Occipital lobe (tissue), 2 donors: ENCODE data around the gene SLFN14. TPM values are rescaled to one million over a fixed set of nuclear protein-coding genes. Genes with fewer than 3 reads are reported as not detected.
"Not testable (repeated sequence)": the region's sequence is repeated elsewhere in the genome, so short reads cannot be mapped to it uniquely, and the experiment has no call there.

Experiments used
- DNase-seq: peaks from one replicate; lab custom pipeline; 2025; lab: John Stamatoyannopoulos, UW
- total RNA-seq: library from RNA; depleted of rRNA; stranded (reverse); fragments of >200 nt; gene quantifications from one replicate; pipeline ENCODE4 v1.2.3, GENCODE V29; 2014

SLFN14 gene
- total RNA-seq, 1 donor from 2014 or later = 0.31 TPM

DNA sequence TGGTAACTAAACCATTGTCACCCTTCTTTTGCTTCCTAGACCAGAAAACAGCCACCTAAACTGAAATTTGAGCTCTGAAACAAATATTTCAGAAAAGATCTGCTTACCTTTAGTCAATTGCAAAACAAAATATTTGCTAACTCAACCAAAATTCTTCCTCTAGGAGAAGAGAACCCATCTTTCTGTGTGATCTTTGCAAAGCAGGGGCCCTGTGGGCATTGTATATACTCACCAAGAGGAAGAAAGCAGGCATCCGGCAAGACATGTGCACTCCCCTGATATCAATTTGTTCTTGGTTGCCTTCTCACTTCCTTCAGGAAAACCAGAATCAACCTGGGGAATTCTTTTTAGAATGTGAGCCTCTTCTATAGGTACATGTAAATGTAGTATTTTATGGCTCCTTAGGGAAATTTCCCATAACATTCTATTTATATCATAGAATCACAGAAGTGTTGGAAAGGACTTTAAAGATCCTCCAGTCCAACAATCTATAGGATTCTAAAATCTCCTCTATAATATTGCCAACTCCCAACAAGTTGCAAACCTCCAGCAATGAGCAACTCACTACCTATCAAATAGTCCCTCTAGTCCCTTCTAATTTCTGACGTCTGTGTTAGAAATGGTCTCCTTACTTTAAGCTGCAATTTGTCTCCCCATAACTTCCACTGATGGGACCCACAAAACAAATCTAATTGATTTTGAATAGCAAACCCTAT, 966 bp downstream of the SLFN14 start:
- DNase-seq = no peak

DNA sequence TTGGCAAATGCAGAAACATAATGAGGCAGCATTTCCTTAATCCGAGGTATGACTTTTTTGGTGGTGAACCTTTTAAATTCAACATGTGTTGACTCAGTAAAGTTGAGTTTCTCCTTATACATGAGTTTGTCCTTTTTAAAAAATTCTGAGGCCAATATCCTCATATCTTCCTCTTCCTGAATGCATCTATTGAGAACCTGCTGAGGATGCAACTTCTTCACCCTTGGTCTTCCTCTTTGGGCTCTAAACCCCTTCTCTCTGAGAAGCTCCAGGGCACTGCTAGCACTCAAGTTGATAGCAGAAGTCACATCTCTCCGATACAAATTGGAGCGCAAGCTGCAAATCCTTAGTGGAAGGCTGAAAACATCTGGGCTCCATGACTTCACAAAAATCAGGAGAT, 3.3 kb downstream of the SLFN14 start:
- DNase-seq = no peak

GRCh38 chr17:35555691-35556090, 4.9 kb downstream of the SLFN14 start:
- DNase-seq = no peak

GRCh38 chr17:35554668-35555067, 6.0 kb downstream of the SLFN14 start:
- no peak for DNase-seq

- no peak for DNase-seq
These were observed 7.3 kb downstream of the SLFN14 start for GRCh38 chr17:35553310-35553709.

- no peak for DNase-seq
These were observed 11.6 kb downstream of the SLFN14 start for GRCh38 chr17:35548978-35549377.

DNA sequence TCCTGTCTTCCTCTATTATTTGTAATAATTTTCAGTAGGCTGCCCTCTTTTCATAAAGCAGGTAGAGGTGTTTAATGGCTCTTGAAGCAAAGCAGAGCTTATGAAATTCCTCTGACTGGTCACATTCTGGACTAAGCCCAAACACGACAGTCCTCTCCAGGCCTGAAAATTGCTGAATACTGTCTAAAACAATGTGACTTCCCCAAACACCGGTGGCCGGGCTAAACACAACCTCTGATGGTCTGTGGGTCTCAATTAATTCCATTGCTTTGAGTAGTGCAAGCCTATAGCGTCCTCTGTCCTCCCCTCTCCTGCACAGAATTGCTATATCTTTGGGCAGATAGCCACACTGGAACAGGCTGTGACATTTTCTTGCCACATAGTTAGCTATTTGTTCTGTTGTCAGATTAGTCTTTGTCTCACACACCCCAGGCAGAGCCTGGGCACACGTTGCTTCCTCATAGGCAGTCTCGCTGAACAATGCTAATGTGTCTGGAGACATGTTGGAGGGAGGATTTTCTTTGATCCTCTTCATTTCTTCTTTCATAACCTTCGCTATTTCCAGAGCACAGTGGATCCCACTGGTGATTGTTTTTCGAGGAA, 12.3 kb downstream of the SLFN14 start:
- DNase-seq = no peak

GRCh38 chr17:35546487-35546886, 14.1 kb downstream of the SLFN14 start:
- DNase-seq = no peak

- no peak for DNase-seq
These were observed 15.5 kb downstream of the SLFN14 start for GRCh38 chr17:35545150-35545549.

DNA sequence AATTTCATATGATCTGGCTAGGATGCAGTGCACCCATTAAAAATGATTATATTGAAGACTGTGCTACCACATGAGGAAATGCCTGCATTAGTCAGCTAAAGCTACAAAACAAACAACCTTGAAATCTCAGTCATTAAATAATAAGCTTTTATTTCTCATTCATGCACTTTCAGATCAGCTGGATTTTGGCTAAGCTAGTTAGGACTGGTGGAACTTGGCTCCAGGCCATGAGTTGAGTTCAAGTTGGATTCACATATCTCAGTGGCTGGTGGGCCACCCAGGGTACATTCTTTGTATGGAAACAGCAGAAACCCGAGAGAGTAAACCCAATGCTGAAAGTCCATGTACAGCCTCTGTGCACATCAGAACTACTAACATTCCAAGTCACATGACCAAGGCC, 16.8 kb downstream of the SLFN14 start:
- no peak for DNase-seq

DNA sequence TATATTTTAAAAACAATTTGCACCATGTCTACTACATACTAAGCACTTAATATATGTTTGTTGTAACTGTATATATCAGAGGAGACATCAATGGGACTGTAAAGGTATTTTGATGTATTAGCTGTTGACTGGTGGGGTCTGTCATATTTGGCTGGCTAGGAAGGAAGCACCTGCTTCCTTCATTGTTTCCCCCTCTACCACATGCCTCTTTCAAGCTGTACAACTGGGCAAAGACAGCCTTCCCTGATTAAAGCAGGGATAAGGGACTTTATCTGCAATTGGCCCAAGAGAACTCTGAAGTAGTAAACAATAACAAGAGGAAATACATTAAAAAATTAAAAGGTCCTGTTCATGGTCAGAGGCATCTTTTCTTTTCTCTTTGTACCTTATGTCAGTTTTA, 17.6 kb downstream of the SLFN14 start:
- no peak for DNase-seq

GRCh38 chr17:35541434-35541833, 19.2 kb downstream of the SLFN14 start:
- DNase-seq = no peak

DNA sequence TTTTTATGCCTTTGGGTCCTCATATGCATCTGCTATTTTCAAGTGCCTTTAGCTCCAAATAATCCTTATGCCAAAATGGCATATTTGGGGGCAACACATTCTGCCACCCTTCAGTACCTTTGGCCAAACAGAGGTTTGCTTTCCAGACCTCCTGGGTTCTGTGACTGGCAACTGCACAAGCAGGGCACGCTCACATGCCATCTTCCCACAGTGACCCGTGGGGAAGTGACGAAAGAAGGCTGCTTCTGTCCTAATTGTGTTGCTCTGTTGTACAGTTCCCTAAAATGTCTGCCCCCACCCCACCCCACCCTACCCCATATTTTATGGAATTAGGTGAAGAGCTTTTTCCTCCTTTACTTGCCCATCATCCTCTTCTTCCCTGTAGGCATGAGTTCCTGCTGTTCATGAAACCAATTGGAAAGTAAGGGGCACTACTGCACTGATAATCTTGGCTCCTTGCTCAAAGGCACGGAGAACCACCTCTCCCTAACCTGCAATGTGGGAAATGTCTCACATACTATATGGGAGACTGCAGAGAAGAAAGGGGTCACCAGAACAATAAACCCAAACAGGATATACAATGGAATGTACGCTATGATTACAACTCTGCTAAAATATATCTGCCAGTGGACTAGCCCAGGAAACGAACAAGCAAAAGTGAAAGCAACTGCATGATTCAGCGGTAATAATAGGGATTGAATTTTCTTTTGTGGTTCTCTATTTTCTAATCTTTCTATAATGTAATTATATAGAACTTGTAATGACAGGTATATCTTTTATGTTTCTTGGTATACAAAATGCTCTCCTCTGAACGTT, 19.8 kb downstream of the SLFN14 start:
- DNase-seq = no peak

- no peak for DNase-seq
These were observed 21.0 kb downstream of the SLFN14 start for GRCh38 chr17:35539659-35540026.

DNA sequence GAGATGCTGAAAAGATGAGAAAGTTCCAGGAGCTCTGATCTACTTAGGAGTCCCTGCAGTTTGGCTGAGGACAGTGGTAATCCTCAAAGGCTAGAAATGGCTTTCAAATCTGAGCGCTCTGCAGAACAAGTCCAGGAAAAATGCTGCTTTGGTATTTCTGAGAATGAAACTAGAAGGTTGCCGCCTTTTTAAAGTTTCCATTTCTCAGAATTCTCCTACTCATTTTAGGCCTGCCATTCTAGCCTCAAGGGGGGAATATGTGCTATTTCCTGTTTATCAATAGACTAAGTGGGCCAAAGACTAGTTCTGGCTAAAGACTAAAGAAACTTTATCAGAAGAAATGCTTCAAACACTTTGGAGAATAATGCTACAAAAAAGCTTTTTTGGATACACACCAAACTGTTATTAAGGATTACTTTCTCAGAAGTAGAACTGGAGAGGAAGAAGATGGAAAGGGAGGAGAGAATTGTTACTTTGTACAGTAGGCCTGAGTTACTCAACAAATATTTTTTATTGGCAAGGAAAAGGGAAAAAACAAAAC, 22.9 kb downstream of the SLFN14 start, which contains the start of gene SLFN12L:
TSS of gene SLFN12L (minus strand) at position 78 of the 541 bp plus-strand sequence. CDS start 15,314 bp downstream, outside the sequence.
- no peak for DNase-seq

GRCh38 chr17:35536664-35537171, 23.9 kb downstream of the SLFN14 start:
- no peak for DNase-seq

- DNase-seq = not testable (repeated sequence)
These were observed 25.2 kb downstream of the SLFN14 start for GRCh38 chr17:35535406-35535805.

DNA sequence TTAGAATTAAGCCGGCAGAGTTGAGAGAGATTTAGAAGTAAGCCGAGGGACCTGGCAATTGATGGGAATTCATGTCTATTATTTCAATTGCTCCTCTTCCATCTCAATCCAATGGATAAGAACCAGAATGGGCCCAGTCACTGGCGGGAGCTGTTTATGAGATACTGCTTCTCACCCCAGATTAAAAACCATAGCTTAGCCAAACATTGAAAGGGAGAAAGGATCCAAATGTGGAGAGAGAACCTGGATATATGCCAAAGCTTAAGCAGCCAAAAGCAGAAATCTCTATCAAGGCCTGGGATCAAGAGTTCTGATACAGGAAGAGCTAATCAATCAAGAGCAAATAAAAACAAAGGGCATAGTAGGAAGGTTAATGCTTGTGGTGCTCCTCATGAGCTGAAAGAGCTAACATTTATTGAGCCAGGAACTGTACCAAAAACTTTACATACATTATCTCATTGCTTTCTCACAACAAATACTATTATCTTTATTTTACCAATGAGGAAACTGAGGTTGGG, 26.0 kb downstream of the SLFN14 start:
- no peak for DNase-seq

- DNase-seq = no peak
These were observed 29.5 kb downstream of the SLFN14 start for GRCh38 chr17:35531160-35531559.

DNA sequence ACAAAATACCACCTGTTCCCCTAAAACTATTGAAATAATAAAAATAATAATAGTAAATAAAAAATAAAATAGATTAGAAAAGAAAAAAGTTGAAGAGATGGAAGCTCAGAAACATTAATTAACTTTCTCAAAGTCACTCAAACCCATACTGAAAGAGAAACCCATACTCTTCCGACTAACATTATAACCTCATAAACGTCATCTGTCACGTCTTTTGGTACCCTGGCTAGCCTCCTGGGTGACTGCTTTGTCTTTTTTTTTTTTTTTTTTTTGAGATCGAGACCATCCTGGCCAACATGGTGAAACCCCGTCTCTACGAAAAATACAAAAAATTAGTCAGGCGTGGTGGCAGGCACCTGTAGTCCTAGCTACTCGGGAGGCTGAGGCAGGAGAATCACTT, 30.8 kb downstream of the SLFN14 start:
- no peak for DNase-seq

DNA sequence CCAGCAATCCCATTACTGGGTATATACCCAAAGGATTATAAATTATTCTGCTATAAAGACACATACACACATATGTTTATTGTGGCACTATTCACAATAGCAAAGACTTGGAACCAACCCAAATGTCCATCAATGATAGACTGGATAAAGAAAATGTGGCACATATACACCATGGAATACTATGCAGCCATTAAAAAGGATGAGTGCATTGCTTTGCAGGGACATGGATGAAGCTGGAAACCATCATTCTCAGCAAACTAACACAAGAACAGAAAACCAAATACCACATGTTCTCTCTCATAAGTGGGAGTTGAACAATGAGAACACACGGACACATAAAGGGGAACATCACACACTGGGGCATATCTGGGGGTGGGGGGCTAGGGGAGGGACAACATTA, 31.3 kb downstream of the SLFN14 start:
- not testable (repeated sequence) for DNase-seq

DNA sequence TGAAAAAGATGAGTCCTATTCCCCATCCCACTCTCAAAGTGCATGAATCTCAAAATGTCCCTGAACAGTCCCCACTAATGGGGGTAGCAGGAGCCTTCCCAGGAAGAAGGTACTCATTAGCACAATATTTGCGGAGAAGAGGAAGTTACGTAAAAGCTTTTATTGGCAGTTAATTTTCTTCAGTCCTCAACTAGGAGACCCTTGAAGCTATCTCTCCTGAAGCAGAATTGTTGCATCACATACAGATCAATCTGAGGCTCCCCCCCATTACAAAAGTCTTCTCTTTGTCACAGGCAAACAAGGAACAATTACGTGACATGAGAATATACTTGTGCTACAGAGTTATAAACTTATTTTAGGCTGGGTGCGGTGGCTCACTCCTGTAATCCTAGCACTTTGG, 37.3 kb downstream of the SLFN14 start:
- DNase-seq = no peak
